GM23338 (cell line): Measurements from ENCODE around the gene CHAMP1. TPM values are rescaled to one million over a fixed set of nuclear protein-coding genes. Genes with fewer than 3 reads are reported as not detected.

ENCODE experiments used
- ATAC-seq: fragments of 200-7000 bp; cut with Tn5 transposase; 3 replicates; pipeline ENCODE4 v1.9.1; 2020
- DNase-seq: peaks from one replicate; pipeline ENCODE4 v3.0.0-alpha.2; 2015; ENCODE audit warnings: low spot score
- H2AFZ ChIP-seq: fragments of 200-600 bp; sonication (generic); 2 replicates; pipeline ENCODE4 v1.8.0; 2016; ENCODE audit warnings: antibody characterized with exemption, mild to moderate bottlenecking, moderate library complexity
- H3F3A ChIP-seq: fragments of 200-600 bp; sonication (generic); replicated peaks from 2 replicates; pipeline ENCODE4 v1.8.0; 2017; ENCODE audit warnings: antibody characterized with exemption, mixed run types, low read depth
- H3K27ac ChIP-seq: fragments of 200-600 bp; sonication (generic); 2 replicates; pipeline ENCODE4 v1.6.1; 2016; ENCODE audit warnings: low read depth
- H3K27me3 ChIP-seq: fragments of 200-600 bp; sonication (generic); 2 replicates; pipeline ENCODE4 v1.8.0; 2016; ENCODE audit warnings: mild to moderate bottlenecking, mixed run types, moderate library complexity; ENCODE audit not compliant: insufficient read depth
- H3K36me3 ChIP-seq: fragments of 200-600 bp; sonication (generic); 2 replicates; pipeline ENCODE4 v1.8.0; 2016; ENCODE audit warnings: mild to moderate bottlenecking; ENCODE audit not compliant: insufficient read depth
- H3K4me1 ChIP-seq: fragments of 200-600 bp; sonication (generic); 2 replicates; pipeline ENCODE4 v1.8.0; 2016; ENCODE audit warnings: mild to moderate bottlenecking, moderate library complexity; ENCODE audit not compliant: insufficient read depth
- H3K4me2 ChIP-seq: fragments of 200-600 bp; sonication (generic); 2 replicates; pipeline ENCODE4 v1.7.1; 2017; ENCODE audit warnings: mixed run types
- H3K4me3 ChIP-seq: fragments of 200-600 bp; sonication (generic); 2 replicates; pipeline ENCODE4 v1.6.1; 2016; ENCODE audit warnings: mixed run types
- H3K79me2 ChIP-seq: fragments of 200-600 bp; sonication (generic); replicated peaks from 2 replicates; pipeline ENCODE4 v1.8.0; 2017; ENCODE audit warnings: mild to moderate bottlenecking; ENCODE audit not compliant: insufficient read depth
- H3K9me2 ChIP-seq: fragments of 200-600 bp; sonication (generic); 2 replicates; pipeline ENCODE4 v1.8.0; 2017; ENCODE audit not compliant: insufficient read depth
- H4K20me1 ChIP-seq: fragments of 200-600 bp; sonication (generic); replicated peaks from 2 replicates; pipeline ENCODE4 v1.8.0; 2017; ENCODE audit warnings: mild to moderate bottlenecking; ENCODE audit not compliant: insufficient read depth
- H3K27ac Mint-ChIP-seq: 2 replicates; pipeline ENCODE4 v1.8.0; 2020; ENCODE audit warnings: inconsistent platforms, mild to moderate bottlenecking, moderate library complexity, mixed read lengths
- H3K27me3 Mint-ChIP-seq: 3 replicates; pipeline ENCODE4 v1.8.0; 2022; ENCODE audit warnings: low read depth, mild to moderate bottlenecking, moderate library complexity, mixed read lengths, inconsistent platforms; ENCODE audit not compliant: insufficient read depth, poor library complexity
- H3K36me3 Mint-ChIP-seq: 3 replicates; pipeline ENCODE4 v1.8.0; 2021; ENCODE audit warnings: low read depth, mild to moderate bottlenecking, inconsistent platforms, moderate library complexity, mixed read lengths
- H3K4me1 Mint-ChIP-seq: 3 replicates; pipeline ENCODE4 v1.8.0; 2020; ENCODE audit warnings: mild to moderate bottlenecking, inconsistent platforms, mixed read lengths
- H3K4me3 Mint-ChIP-seq: 3 replicates; pipeline ENCODE4 v1.8.0; 2021; ENCODE audit warnings: moderate library complexity, mild to moderate bottlenecking, inconsistent platforms, mixed read lengths
- H3K9me3 Mint-ChIP-seq: 3 replicates; pipeline ENCODE4 v1.8.0; 2020; ENCODE audit warnings: moderate library complexity, mild to moderate bottlenecking, inconsistent platforms, mixed read lengths
- CTCF ChIP-seq, 2 experiments: fragments of 200-600 bp in 1 of 2; sonication (generic) in 1 of 2; conservative IDR thresholded peaks; 2 replicates each; pipeline versions ENCODE4 v1.5.1 to v1.6.1; 2016 to 2017; ENCODE audit warnings: antibody characterized with exemption in 2 of 2, low read depth in 2 of 2, mild to moderate bottlenecking in 2 of 2, moderate library complexity in 1 of 2
- ETS1 ChIP-seq: IDR thresholded peaks from 2 replicates; pipeline ENCODE4 v1.6.1; 2016; ENCODE audit warnings: antibody characterized with exemption
- EZH2 ChIP-seq: fragments of 200-600 bp; sonication (generic); IDR thresholded peaks from one replicate; pipeline ENCODE4 v1.8.0; 2017; ENCODE audit warnings: antibody characterized with exemption, mild to moderate bottlenecking, low read depth; ENCODE audit not compliant: unreplicated experiment
- EZH2phosphoT487 ChIP-seq: fragments of 200-600 bp; sonication (generic); IDR thresholded peaks from one replicate; pipeline ENCODE4 v1.8.1; 2018; ENCODE audit warnings: antibody characterized with exemption; ENCODE audit not compliant: unreplicated experiment
- JUNB ChIP-seq: IDR thresholded peaks from one replicate; pipeline ENCODE4 v1.6.1; 2016; ENCODE audit warnings: antibody characterized with exemption; ENCODE audit not compliant: unreplicated experiment
- POLR2AphosphoS5 ChIP-seq: IDR thresholded peaks from 2 replicates; pipeline ENCODE4 v1.6.1; 2016; ENCODE audit warnings: antibody characterized with exemption, low read depth
- REST ChIP-seq: IDR thresholded peaks from one replicate; pipeline ENCODE4 v1.6.1; 2018; ENCODE audit warnings: antibody characterized with exemption; ENCODE audit not compliant: unreplicated experiment
- ZNF114 ChIP-seq: fragments of 250-450 bp; sonication (Bioruptor Pico); IDR thresholded peaks from 2 replicates; pipeline ENCODE4 v1.5.0; 2020; ENCODE audit warnings: mild to moderate bottlenecking, moderate library complexity
- ZNF331 ChIP-seq: fragments of 250-450 bp; sonication (Bioruptor Pico); IDR thresholded peaks from 2 replicates; pipeline ENCODE4 v1.5.0; 2020; ENCODE audit warnings: low read depth, mild to moderate bottlenecking, moderate library complexity
- ZNF462 ChIP-seq: fragments of 250-450 bp; sonication (Bioruptor Pico); IDR thresholded peaks from 2 replicates; pipeline ENCODE4 v1.5.0; 2020; ENCODE audit warnings: mild to moderate bottlenecking, moderate library complexity
- polyA plus RNA-seq: library from polyadenylated mRNA; unstranded; fragments of >200 nt; fragmentation: Nextera tagmentation; extraction: Ambion mirVana; gene quantifications from 2 replicates; pipeline ENCODE4 v1.2.1, GENCODE V29; 2016
- total RNA-seq: library from RNA; depleted of rRNA; stranded (reverse); fragments of >200 nt; shearing (Covaris generic); gene quantifications from 2 replicates; pipeline ENCODE4 v1.2.3, GENCODE V29; 2014

CHAMP1 gene
- total and polyA plus RNA-seq, 2 experiments from 2014 or later: 32.8 to 39.1 TPM

- H3K79me2 ChIP-seq: no peaks in the 10 kb centered on the region
- H2AFZ ChIP-seq: no peak overlapping the region
- H3K9me2 ChIP-seq: no peaks in the 10 kb centered on the region
- no peak overlapping the region for H3K4me3 ChIP-seq
- no peak overlapping the region for H3K4me3 Mint-ChIP-seq
- DNase-seq: no peak
- H3K27me3 ChIP-seq: no peaks in the 10 kb centered on the region
- H3K4me1 Mint-ChIP-seq: peaks cover 10% of the 10 kb centered on the region; the same call in 2 of the 3 replicates
- H3K9me3 Mint-ChIP-seq: no peaks in the 10 kb centered on the region
- H4K20me1 ChIP-seq: no peaks in the 10 kb centered on the region; the same call in 1 of the 2 replicates
- H3K27ac ChIP-seq: no peak overlapping the region
- peaks cover 12% of the 10 kb centered on the region; the same call in 1 of the 2 replicates for H3K36me3 ChIP-seq
- peaks cover 3% of the 10 kb centered on the region; the same call in 1 of the 2 replicates for H3K4me1 ChIP-seq
- no peak for ATAC-seq
- no peak overlapping the region for H3K27ac Mint-ChIP-seq
- H3F3A ChIP-seq: no peaks in the 10 kb centered on the region; the same call in 1 of the 2 replicates
- peaks cover 8% of the 10 kb centered on the region for H3K27me3 Mint-ChIP-seq
- no peak for TF ChIP-seq EZH2
- TF ChIP-seq ETS1: no peak
- no peak for TF ChIP-seq ZNF114 (CRISPR knock-in tag)
- no peak for TF ChIP-seq ZNF331 (CRISPR knock-in tag)
- TF ChIP-seq ZNF462 (CRISPR knock-in tag): no peak
- no peak for TF ChIP-seq CTCF (conservative IDR thresholded peaks at IDR 0.05; ENCODE audit: low read depth in 2 of 2)
- TF ChIP-seq JUNB: no peak
- TF ChIP-seq REST: no peak
- no peak for TF ChIP-seq EZH2phosphoT487
- TF ChIP-seq POLR2AphosphoS5: no peak
- H3K4me2 ChIP-seq: no peak overlapping the region
- H3K36me3 Mint-ChIP-seq: peaks cover 30% of the 10 kb centered on the region
Observed at GRCh38 chr13:114309086-114309485, 5.2 kb upstream of the CHAMP1 start.
